WTC11 (cell line): ENCODE data around the gene OSCP1. TPM values are rescaled to one million over a fixed set of nuclear protein-coding genes. Genes with fewer than 3 reads are reported as not detected.

Experiments
- ATAC-seq: fragments of 200-7000 bp; cut with Tn5 transposase; 2 replicates; pipeline ENCODE4 v1.10.0; 2021; ENCODE audit warnings: mild to moderate bottlenecking, moderate library complexity
- CTCF ChIA-PET: fragments of 300-600 bp; sonication (Branson Sonifier 250); formaldehyde crosslinking; loops from one replicate; lab custom pipeline; 2021; ENCODE audit warnings: antibody characterized with exemption; lab: Charles Lee
- POLR2A ChIA-PET: fragments of 350-600 bp; sonication (Branson Sonifier 250); formaldehyde crosslinking; loops from one replicate; lab custom pipeline; 2021; ENCODE audit warnings: antibody characterized with exemption; lab: Charles Lee
- DNase-seq: peaks from one replicate; pipeline ENCODE4 v3.0.0; 2021; ENCODE audit warnings: low spot score
- H3K27ac Mint-ChIP-seq: 2 replicates; pipeline ENCODE4 v1.8.0; 2021; ENCODE audit warnings: mixed read lengths
- H3K27me3 Mint-ChIP-seq: 2 replicates; pipeline ENCODE4 v1.8.0; 2021; ENCODE audit warnings: low read depth, mild to moderate bottlenecking, moderate library complexity, mixed read lengths
- H3K36me3 Mint-ChIP-seq: 2 replicates; pipeline ENCODE4 v1.8.0; 2021; ENCODE audit warnings: mixed read lengths
- H3K4me1 Mint-ChIP-seq: 2 replicates; pipeline ENCODE4 v1.8.0; 2022; ENCODE audit warnings: mixed read lengths
- H3K4me3 Mint-ChIP-seq: 2 replicates; pipeline ENCODE4 v1.8.0; 2021; ENCODE audit warnings: mild to moderate bottlenecking, moderate library complexity, mixed read lengths
- H3K9me3 Mint-ChIP-seq: 2 replicates; pipeline ENCODE4 v1.8.0; 2021; ENCODE audit warnings: mixed read lengths
- ATF1 ChIP-seq: sonication (generic); formaldehyde crosslinking; IDR thresholded peaks from 2 replicates; pipeline ENCODE4 v1.8.1; 2023; ENCODE audit warnings: mild to moderate bottlenecking, moderate library complexity, missing genetic modification reagents
- CBFB ChIP-seq: sonication (generic); formaldehyde crosslinking; IDR thresholded peaks from 2 replicates; pipeline ENCODE4 v1.8.1; 2022; ENCODE audit warnings: mild to moderate bottlenecking, low read depth, missing genetic modification reagents
- CREB1 ChIP-seq: sonication (generic); formaldehyde crosslinking; IDR thresholded peaks from 2 replicates; pipeline ENCODE4 v1.8.0; 2023; ENCODE audit warnings: mild to moderate bottlenecking, missing genetic modification reagents
- ELF4 ChIP-seq: sonication (generic); formaldehyde crosslinking; IDR thresholded peaks from 2 replicates; pipeline ENCODE4 v1.8.1; 2022; ENCODE audit warnings: low read depth, mild to moderate bottlenecking, moderate library complexity, missing genetic modification reagents
- HMGA2 ChIP-seq: fragments of 250-450 bp; sonication (Bioruptor Pico); IDR thresholded peaks from 2 replicates; pipeline ENCODE4 v1.4.0; 2021; ENCODE audit warnings: mild to moderate bottlenecking, moderate library complexity
- KAT7 ChIP-seq: sonication (generic); formaldehyde crosslinking; IDR thresholded peaks from 2 replicates; pipeline ENCODE4 v1.8.1; 2023; ENCODE audit warnings: missing genetic modification reagents, mild to moderate bottlenecking, borderline replicate concordance
- MXD4 ChIP-seq: fragments of 250-450 bp; sonication (Bioruptor Pico); IDR thresholded peaks from 2 replicates; pipeline ENCODE4 v1.8.0; 2021; ENCODE audit warnings: mild to moderate bottlenecking, moderate library complexity, borderline replicate concordance
- RORB ChIP-seq: fragments of 250-450 bp; sonication (Bioruptor Pico); IDR thresholded peaks from 2 replicates; pipeline ENCODE4 v1.9.0; 2021; ENCODE audit warnings: mild to moderate bottlenecking
- SP1 ChIP-seq: sonication (generic); formaldehyde crosslinking; conservative IDR thresholded peaks from 2 replicates; pipeline ENCODE4 v1.8.1; 2022; ENCODE audit warnings: missing genetic modification reagents
- ZBTB21 ChIP-seq: sonication (generic); formaldehyde crosslinking; IDR thresholded peaks from 2 replicates; pipeline ENCODE4 v1.8.1; 2023; ENCODE audit warnings: mild to moderate bottlenecking, missing genetic modification reagents, borderline replicate concordance
- ZNF396 ChIP-seq: fragments of 250-450 bp; sonication (Bioruptor Pico); IDR thresholded peaks from 2 replicates; pipeline ENCODE4 v1.8.0; 2021; ENCODE audit warnings: mild to moderate bottlenecking, moderate library complexity, borderline replicate concordance
- ZNF671 ChIP-seq: fragments of 250-450 bp; sonication (Bioruptor Pico); IDR thresholded peaks from 2 replicates; pipeline ENCODE4 v1.8.0; 2021; ENCODE audit warnings: mild to moderate bottlenecking
- total RNA-seq: library from RNA; stranded (reverse); gene quantifications from 3 replicates; pipeline ENCODE4 v1.2.3, GENCODE V29; 2021
- TF ChIP-seq, protein P1 (sequence below): sonication (generic); formaldehyde crosslinking; IDR thresholded peaks from 2 replicates; pipeline ENCODE4 v1.8.0; 2022; ENCODE audit warnings: mild to moderate bottlenecking, missing genetic modification reagents
- TF ChIP-seq, protein P2 (sequence below): sonication (generic); formaldehyde crosslinking; IDR thresholded peaks from 2 replicates; pipeline ENCODE4 v1.8.1; 2022; ENCODE audit warnings: mild to moderate bottlenecking, missing genetic modification reagents, moderate library complexity, borderline replicate concordance
- TF ChIP-seq, protein P3 (sequence below): fragments of 250-450 bp; sonication (Bioruptor Pico); conservative IDR thresholded peaks from 2 replicates; pipeline ENCODE4 v1.9.0; 2021; ENCODE audit warnings: mild to moderate bottlenecking
- TF ChIP-seq, protein P4 (sequence below): sonication (generic); formaldehyde crosslinking; IDR thresholded peaks from 2 replicates; pipeline ENCODE4 v1.8.1; 2022; ENCODE audit warnings: missing genetic modification reagents, borderline replicate concordance
- TF ChIP-seq, protein P5 (sequence below): fragments of 250-450 bp; sonication (Bioruptor Pico); IDR thresholded peaks from 2 replicates; pipeline ENCODE4 v1.8.0; 2021; ENCODE audit warnings: mild to moderate bottlenecking
- TF ChIP-seq, protein P6 (sequence below): sonication (generic); formaldehyde crosslinking; IDR thresholded peaks from 2 replicates; pipeline ENCODE4 v1.8.1; 2023; ENCODE audit warnings: mild to moderate bottlenecking, missing genetic modification reagents, moderate library complexity
- TF ChIP-seq, protein P7 (sequence below): sonication (generic); formaldehyde crosslinking; IDR thresholded peaks from 2 replicates; pipeline ENCODE4 v1.8.0; 2022; ENCODE audit warnings: missing genetic modification reagents
- TF ChIP-seq, protein P8 (sequence below): sonication (generic); formaldehyde crosslinking; IDR thresholded peaks from 2 replicates; pipeline ENCODE4 v1.8.1; 2022; ENCODE audit warnings: low read depth, missing genetic modification reagents, borderline replicate concordance

Gene OSCP1
- total RNA-seq, 1 experiment from 2014 or later: 1.7 TPM

DNA sequence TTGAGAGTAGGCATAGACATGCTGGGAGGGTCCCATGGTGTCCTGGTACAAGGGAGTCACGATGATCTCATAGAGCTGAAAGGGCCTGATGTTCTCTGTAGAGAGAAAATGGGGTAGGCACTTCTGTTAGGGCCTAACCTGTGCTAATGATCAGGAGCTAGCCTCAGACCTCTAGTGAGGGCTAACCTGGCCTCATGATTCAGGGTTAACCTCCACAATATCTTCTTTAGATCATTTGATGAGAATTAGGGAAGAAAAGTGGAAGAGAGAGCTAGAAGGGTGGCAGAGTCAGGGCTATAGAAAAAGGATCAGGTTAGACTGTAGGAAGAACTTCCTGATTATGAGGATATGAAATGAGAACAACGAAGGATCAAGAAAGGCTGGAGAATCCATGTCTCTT, 18.9 kb upstream of the OSCP1 start (continued):
- TF ChIP-seq, protein P1, sequence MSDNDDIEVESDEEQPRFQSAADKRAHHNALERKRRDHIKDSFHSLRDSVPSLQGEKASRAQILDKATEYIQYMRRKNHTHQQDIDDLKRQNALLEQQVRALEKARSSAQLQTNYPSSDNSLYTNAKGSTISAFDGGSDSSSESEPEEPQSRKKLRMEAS: no peak

DNA sequence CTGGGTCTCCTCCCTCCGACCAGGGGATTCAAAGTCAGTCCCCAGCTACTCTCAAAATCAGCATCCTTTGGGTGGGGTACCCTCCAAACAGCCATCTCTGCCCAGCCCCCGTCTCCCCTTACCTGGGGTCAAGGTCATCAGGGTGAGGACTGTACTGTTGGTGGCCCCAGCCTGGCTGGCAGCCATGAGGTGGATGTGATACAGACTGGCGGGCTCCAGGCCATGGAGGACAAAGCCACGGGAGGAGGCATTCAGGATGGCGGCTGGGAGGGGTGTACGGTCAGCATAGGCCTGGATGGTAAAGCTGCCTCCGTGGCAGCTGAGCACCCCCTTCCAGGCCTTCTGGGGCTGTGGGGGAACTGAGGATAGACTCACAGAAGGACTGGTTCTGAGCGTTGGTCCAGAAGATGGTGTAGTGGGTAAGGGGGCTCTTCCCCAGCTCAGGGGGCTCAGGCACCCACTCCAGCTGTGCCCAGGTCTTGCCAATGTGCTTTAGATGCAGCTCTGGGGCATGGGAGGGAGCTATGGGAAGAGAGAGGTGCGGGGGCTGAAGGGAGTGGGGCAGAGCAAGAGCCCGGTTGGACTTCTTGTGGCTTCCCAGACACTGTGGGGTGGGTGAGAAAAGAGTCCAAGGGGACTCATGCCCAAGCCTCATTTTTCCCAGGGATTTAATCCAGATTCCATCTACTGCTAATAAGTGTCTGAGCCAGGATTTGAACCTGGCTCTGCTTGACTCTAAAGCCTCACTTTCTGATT, 17.6 kb upstream of the OSCP1 start:
- no peak for DNase-seq
- TF ChIP-seq, protein P2, sequence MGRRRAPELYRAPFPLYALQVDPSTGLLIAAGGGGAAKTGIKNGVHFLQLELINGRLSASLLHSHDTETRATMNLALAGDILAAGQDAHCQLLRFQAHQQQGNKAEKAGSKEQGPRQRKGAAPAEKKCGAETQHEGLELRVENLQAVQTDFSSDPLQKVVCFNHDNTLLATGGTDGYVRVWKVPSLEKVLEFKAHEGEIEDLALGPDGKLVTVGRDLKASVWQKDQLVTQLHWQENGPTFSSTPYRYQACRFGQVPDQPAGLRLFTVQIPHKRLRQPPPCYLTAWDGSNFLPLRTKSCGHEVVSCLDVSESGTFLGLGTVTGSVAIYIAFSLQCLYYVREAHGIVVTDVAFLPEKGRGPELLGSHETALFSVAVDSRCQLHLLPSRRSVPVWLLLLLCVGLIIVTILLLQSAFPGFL (CRISPR knock-in tag): no peak
- no peak for TF ChIP-seq KAT7 (CRISPR knock-in tag)
- TF ChIP-seq ATF1 (CRISPR knock-in tag): no peak
- TF ChIP-seq HMGA2 (CRISPR knock-in tag): no peak
- TF ChIP-seq, protein P3, sequence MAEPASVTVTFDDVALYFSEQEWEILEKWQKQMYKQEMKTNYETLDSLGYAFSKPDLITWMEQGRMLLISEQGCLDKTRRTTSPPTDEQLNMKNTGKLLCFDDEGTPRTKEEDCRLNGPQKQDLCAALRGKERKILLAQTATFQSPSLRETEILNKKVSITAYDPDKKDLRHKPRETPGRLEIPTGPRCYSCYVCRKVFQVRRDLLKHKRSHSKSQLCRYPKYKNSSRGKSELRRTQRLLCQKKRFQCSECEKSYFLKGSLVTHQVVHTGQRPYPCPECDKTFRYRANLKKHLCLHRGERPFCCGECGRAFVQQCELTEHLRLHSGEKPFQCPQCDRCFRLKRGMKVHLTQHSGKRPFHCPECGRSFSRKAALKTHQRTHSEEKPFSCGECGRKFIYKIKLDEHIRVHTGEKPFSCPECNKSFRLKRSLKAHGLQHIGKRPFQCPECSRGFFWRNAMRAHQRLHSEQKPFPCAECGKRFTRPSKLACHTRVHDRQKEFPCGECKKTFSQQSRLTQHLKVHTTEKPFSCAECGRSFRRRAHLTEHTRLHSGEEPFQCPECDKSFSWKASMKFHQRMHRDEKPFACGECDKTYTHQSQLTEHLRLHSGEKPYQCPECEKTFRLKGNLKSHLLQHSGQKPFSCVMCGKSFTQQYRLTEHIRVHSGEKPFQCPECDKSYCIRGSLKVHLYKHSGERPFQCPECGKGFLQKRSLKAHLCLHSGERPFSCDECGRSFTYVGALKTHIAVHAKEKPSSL (CRISPR knock-in tag): no peak
- no peak for TF ChIP-seq RORB (CRISPR knock-in tag)
- TF ChIP-seq SP1: no peak
- TF ChIP-seq, protein P4, sequence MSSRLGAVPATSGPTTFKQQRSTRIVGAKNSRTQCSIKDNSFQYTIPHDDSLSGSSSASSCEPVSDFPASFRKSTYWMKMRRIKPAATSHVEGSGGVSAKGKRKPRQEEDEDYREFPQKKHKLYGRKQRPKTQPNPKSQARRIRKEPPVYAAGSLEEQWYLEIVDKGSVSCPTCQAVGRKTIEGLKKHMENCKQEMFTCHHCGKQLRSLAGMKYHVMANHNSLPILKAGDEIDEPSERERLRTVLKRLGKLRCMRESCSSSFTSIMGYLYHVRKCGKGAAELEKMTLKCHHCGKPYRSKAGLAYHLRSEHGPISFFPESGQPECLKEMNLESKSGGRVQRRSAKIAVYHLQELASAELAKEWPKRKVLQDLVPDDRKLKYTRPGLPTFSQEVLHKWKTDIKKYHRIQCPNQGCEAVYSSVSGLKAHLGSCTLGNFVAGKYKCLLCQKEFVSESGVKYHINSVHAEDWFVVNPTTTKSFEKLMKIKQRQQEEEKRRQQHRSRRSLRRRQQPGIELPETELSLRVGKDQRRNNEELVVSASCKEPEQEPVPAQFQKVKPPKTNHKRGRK: no peak
- TF ChIP-seq CBFB (CRISPR knock-in tag): no peak
- no peak for TF ChIP-seq ZBTB21 (CRISPR knock-in tag)
- TF ChIP-seq, protein P5, sequence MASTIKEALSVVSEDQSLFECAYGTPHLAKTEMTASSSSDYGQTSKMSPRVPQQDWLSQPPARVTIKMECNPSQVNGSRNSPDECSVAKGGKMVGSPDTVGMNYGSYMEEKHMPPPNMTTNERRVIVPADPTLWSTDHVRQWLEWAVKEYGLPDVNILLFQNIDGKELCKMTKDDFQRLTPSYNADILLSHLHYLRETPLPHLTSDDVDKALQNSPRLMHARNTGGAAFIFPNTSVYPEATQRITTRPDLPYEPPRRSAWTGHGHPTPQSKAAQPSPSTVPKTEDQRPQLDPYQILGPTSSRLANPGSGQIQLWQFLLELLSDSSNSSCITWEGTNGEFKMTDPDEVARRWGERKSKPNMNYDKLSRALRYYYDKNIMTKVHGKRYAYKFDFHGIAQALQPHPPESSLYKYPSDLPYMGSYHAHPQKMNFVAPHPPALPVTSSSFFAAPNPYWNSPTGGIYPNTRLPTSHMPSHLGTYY (CRISPR knock-in tag): no peak
- no peak for TF ChIP-seq ELF4 (CRISPR knock-in tag)
- no peak for TF ChIP-seq CREB1 (CRISPR knock-in tag)
- TF ChIP-seq, all 79 proteins: peak for 0
- POLR2A ChIA-PET: no interaction called here
- H3K4me1 Mint-ChIP-seq: peaks cover 16% of the 10 kb centered on the region
- no peak overlapping the region for H3K4me3 Mint-ChIP-seq
- ATAC-seq: no peak
- no peak overlapping the region for H3K27ac Mint-ChIP-seq
- CTCF ChIA-PET: no interaction called here
- H3K27me3 Mint-ChIP-seq: peaks cover 65% of the 10 kb centered on the region
- H3K36me3 Mint-ChIP-seq: 0 out of 2 replicates have a peak, but pooled peaks cover 4% of the 10 kb centered on the region
- H3K9me3 Mint-ChIP-seq: no peaks in the 10 kb centered on the region

DNA sequence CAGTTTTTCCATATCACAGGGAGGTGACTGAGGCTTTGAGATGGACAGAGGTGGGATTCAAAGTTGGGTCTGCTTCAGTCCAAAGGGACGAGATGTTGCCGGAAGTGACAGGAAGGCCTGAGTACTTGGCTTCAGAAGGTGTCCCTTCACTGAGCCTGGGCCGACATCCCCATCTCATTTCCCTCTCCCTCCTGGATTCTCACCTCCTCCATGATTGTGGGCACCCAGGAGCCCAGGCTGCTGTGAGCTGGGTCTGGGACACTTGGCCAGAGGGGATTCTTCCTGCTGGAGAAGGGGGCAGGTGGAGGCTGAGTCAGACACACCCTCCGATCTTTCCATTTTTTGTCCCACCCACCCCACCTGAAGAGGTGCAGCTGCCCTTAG, 16.8 kb upstream of the OSCP1 start:
- ChIA-PET CTCF (no interaction called here), POLR2A (no interaction called here)
- ATAC-seq (no peak), DNase-seq (no peak)
- Mint-ChIP-seq H3K27me3 (peaks cover 64% of the 10 kb centered on the region), H3K36me3 (0 out of 2 replicates have a peak, but pooled peaks cover 4% of the 10 kb centered on the region), H3K4me1 (peaks cover 16% of the 10 kb centered on the region), H3K27ac (no peak overlapping the region), H3K4me3 (no peak overlapping the region), H3K9me3 (no peaks in the 10 kb centered on the region)
- TF ChIP-seq ZNF671 (no peak), ZNF396 (CRISPR knock-in tag) (no peak), KAT7 (CRISPR knock-in tag) (no peak), MXD4 (CRISPR knock-in tag) (no peak)
- TF ChIP-seq, protein P6, sequence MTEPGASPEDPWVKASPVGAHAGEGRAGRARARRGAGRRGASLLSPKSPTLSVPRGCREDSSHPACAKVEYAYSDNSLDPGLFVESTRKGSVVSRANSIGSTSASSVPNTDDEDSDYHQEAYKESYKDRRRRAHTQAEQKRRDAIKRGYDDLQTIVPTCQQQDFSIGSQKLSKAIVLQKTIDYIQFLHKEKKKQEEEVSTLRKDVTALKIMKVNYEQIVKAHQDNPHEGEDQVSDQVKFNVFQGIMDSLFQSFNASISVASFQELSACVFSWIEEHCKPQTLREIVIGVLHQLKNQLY (CRISPR knock-in tag): no peak
- TF ChIP-seq, protein P7, sequence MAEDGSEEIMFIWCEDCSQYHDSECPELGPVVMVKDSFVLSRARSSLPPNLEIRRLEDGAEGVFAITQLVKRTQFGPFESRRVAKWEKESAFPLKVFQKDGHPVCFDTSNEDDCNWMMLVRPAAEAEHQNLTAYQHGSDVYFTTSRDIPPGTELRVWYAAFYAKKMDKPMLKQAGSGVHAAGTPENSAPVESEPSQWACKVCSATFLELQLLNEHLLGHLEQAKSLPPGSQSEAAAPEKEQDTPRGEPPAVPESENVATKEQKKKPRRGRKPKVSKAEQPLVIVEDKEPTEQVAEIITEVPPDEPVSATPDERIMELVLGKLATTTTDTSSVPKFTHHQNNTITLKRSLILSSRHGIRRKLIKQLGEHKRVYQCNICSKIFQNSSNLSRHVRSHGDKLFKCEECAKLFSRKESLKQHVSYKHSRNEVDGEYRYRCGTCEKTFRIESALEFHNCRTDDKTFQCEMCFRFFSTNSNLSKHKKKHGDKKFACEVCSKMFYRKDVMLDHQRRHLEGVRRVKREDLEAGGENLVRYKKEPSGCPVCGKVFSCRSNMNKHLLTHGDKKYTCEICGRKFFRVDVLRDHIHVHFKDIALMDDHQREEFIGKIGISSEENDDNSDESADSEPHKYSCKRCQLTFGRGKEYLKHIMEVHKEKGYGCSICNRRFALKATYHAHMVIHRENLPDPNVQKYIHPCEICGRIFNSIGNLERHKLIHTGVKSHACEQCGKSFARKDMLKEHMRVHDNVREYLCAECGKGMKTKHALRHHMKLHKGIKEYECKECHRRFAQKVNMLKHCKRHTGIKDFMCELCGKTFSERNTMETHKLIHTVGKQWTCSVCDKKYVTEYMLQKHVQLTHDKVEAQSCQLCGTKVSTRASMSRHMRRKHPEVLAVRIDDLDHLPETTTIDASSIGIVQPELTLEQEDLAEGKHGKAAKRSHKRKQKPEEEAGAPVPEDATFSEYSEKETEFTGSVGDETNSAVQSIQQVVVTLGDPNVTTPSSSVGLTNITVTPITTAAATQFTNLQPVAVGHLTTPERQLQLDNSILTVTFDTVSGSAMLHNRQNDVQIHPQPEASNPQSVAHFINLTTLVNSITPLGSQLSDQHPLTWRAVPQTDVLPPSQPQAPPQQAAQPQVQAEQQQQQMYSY: no peak
- TF ChIP-seq, protein P8, sequence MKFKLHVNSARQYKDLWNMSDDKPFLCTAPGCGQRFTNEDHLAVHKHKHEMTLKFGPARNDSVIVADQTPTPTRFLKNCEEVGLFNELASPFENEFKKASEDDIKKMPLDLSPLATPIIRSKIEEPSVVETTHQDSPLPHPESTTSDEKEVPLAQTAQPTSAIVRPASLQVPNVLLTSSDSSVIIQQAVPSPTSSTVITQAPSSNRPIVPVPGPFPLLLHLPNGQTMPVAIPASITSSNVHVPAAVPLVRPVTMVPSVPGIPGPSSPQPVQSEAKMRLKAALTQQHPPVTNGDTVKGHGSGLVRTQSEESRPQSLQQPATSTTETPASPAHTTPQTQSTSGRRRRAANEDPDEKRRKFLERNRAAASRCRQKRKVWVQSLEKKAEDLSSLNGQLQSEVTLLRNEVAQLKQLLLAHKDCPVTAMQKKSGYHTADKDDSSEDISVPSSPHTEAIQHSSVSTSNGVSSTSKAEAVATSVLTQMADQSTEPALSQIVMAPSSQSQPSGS (CRISPR knock-in tag): no peak
